ENCODE results near the gene NF2.

DNA sequence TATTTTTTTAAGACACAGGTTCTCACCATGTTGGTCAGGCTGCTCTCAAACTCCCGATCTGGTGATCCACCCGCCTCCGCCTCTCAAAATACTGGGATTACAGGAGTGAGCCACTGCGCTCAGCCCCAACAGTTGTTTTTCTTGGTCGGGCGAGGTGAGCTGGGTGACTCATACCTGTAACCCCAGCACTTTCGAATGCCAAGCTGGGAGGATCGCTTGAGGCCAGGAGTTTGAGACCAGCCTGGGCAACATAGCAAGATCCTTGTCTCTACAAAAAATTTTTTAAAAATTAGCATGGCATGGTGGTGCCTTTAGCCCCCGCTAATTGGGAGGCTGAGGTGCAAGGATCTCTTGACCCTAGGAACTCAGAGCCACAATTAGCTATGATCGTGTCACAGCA, 7.0 kb upstream of the NF2 start:
- TF ChIP-seq, protein P1, sequence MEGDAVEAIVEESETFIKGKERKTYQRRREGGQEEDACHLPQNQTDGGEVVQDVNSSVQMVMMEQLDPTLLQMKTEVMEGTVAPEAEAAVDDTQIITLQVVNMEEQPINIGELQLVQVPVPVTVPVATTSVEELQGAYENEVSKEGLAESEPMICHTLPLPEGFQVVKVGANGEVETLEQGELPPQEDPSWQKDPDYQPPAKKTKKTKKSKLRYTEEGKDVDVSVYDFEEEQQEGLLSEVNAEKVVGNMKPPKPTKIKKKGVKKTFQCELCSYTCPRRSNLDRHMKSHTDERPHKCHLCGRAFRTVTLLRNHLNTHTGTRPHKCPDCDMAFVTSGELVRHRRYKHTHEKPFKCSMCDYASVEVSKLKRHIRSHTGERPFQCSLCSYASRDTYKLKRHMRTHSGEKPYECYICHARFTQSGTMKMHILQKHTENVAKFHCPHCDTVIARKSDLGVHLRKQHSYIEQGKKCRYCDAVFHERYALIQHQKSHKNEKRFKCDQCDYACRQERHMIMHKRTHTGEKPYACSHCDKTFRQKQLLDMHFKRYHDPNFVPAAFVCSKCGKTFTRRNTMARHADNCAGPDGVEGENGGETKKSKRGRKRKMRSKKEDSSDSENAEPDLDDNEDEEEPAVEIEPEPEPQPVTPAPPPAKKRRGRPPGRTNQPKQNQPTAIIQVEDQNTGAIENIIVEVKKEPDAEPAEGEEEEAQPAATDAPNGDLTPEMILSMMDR (IDR thresholded peaks at IDR 0.05): no peak
- TF ChIP-seq EP300 (IDR thresholded peaks at IDR 0.05): no peak

Measured in ovary (tissue), 3 donors.